ENCODE data around the gene ZDHHC12. TPM values are rescaled to one million over a fixed set of nuclear protein-coding genes. Genes with fewer than 3 reads are reported as not detected.

The ZDHHC12 gene
- total RNA-seq, 6 experiments from 2014 or later, result 48.1 to 54.6 (median 53.1) TPM

DNA sequence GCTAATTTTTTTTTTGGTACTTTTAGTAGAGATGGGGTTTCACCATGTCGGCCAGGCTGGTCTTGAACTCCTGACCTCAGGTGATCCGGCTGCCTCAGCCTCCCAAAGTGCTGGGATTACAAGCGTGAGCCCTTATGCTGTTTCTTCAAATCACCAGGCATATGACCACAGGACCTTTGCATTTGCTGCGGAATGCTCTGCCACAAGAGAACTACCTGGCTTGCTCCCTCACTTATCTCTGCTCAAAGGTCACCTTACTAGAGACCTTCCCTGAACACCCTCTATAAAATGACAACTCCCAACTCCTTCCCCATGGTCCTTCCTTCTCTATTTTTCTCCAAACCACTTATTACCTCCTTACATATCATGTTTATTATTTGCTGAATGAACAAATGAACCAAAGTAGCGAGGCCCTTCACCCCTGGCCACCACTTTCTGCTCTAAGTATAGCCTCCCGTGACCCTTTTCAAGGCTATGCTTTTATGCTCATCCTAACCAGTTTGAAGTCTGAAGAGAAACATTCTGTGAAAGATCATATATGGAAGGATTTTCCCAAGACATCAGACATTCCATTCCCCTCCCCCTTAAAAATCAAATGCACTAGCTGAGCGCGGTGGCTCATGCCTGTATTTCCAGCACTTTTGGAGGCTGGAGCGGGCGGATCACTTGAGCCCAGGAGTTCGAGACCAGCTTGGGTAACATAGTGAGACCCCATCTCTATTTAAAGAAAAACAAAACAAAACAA lies 46.5 kb upstream of the ZDHHC12 start:
- peaks cover under 1% of the 10 kb centered on the region; the same call in 1 of the 2 replicates for H3K9me3 Mint-ChIP-seq
- no peaks in the 10 kb centered on the region; the same call in none of the 2 replicates for H3K27me3 Mint-ChIP-seq (ENCODE audit: insufficient read depth)
- no peak for DNase-seq
- TF ChIP-seq, protein P1, sequence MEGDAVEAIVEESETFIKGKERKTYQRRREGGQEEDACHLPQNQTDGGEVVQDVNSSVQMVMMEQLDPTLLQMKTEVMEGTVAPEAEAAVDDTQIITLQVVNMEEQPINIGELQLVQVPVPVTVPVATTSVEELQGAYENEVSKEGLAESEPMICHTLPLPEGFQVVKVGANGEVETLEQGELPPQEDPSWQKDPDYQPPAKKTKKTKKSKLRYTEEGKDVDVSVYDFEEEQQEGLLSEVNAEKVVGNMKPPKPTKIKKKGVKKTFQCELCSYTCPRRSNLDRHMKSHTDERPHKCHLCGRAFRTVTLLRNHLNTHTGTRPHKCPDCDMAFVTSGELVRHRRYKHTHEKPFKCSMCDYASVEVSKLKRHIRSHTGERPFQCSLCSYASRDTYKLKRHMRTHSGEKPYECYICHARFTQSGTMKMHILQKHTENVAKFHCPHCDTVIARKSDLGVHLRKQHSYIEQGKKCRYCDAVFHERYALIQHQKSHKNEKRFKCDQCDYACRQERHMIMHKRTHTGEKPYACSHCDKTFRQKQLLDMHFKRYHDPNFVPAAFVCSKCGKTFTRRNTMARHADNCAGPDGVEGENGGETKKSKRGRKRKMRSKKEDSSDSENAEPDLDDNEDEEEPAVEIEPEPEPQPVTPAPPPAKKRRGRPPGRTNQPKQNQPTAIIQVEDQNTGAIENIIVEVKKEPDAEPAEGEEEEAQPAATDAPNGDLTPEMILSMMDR (IDR thresholded peaks at IDR 0.05), result no peak
- H3K4me1 Mint-ChIP-seq (ENCODE audit: low read depth), result peaks cover 15% of the 10 kb centered on the region
- H3K36me3 Mint-ChIP-seq (ENCODE audit: low read depth), result no peaks in the 10 kb centered on the region; the same call in 1 of the 2 replicates
- H3K27ac Mint-ChIP-seq, result peak overlapping the region; percentile 92
- peak overlapping the region; percentile 96 for H3K4me3 Mint-ChIP-seq

DNA sequence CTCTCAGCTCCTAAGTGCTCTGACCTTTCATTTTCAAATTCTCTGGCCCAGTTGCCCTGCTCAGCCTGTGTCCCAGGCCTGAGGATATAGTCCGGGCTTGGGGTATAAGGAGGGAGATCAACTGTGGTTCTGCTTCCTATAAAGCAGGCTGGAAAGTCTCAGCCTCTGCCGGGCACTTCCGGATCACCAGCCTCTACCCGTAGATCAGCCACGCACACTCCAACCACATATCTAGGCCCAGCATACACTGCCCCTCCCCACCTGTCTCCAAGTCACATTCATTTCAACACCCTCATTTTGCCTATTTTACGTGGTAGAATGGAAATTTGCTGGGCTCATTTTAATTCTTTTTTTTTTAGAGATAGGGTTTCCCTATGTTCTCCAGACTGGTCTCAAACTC lies 44.7 kb upstream of the ZDHHC12 start:
- Mint-ChIP-seq H3K27me3 (ENCODE audit: insufficient read depth) (no peaks in the 10 kb centered on the region; the same call in none of the 2 replicates), H3K36me3 (ENCODE audit: low read depth) (no peaks in the 10 kb centered on the region), H3K9me3 (no peaks in the 10 kb centered on the region), H3K4me1 (ENCODE audit: low read depth) (peaks cover 15% of the 10 kb centered on the region), H3K27ac (no peak overlapping the region), H3K4me3 (no peak overlapping the region)
- DNase-seq, result no peak
- TF ChIP-seq, protein P1 (IDR thresholded peaks at IDR 0.05), result no peak

DNA sequence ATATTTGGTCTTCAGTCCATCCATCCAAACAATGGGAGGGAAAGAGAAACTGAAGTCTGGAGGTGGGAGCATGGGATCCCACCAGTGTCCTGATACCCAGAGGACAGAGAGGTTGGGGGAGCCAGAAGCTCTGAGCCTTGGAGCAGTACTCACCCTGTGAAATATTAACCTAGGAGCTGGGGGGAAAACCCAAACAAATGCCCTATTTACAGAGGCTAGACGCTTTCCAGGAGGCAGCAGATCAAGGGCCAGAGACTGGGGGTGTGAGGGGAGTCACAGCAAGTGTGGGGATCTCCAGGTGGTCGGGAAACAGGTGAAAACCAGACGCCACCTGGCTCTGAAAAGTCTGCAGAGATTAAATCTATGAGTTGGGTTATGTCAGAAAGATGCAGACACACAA lies 41.6 kb upstream of the ZDHHC12 start:
- Mint-ChIP-seq H3K27ac (no peak overlapping the region), H3K36me3 (ENCODE audit: low read depth) (no peaks in the 10 kb centered on the region)
- no peak for DNase-seq

DNA sequence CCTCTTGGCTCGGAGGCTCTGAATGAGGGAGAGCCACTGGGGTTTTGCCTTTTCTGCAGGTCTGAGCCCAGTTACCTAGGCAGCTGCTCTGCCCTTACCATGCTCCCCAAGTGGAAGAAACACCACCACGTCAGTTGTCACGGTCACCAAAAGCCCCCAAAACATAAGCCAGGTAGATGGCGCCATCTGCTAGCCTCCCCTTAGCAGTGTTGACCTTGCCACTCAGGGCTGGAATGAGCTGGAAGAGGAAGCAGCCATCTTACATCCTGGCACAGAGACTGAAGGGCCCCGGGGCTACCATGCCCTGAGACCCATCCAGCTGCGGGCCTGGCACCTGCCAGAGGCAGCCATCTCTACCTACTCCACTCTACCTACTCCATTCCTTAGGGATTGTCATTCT lies 40.4 kb upstream of the ZDHHC12 start:
- no peak overlapping the region for H3K27ac Mint-ChIP-seq

More for the DNA sequence above, 41.6 kb upstream of the ZDHHC12 start:
- Mint-ChIP-seq H3K9me3 (no peaks in the 10 kb centered on the region), H3K27me3 (ENCODE audit: insufficient read depth) (peaks cover 2% of the 10 kb centered on the region), H3K4me3 (no peak overlapping the region), H3K4me1 (ENCODE audit: low read depth) (peaks cover 9% of the 10 kb centered on the region)
- TF ChIP-seq, protein P1 (IDR thresholded peaks at IDR 0.05), result no peak

DNA sequence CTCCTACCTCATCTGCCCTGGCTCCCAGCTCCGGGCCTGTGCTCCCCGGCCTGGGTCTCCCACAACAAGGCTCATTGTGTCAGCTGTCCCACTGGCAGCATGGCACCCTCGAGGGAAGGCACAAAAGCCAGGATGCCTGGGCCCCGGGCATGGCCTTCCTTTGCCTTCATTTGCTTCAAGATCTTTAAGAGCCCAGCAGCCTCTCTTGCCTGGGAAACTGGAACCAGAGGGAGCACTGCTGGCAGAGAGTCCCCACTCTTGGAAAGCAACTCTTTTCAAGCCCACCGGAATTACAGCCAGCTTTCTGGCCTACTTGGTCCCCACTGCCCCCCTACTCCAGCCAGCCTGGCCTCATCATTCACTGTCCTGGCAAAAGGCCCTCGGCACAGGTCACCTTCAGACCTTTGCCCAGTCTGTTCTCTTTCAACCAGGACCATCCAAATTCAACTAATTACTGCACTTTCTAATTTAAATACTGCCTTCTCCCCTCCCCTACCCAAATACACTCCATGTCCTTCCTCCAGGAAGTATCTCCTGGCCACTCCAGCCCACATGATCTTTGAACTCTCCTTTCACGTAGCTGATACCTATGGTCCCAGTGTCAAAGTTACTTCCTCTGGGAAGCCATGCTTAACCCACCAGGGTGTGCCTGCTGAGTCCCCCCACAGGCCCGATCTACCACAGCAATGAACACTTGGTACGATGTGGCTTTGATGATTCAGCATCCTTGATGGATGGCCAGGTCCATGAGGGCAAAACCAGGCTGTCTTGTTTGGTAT lies 38.9 kb upstream of the ZDHHC12 start:
- no peaks in the 10 kb centered on the region for H3K9me3 Mint-ChIP-seq
- H3K4me1 Mint-ChIP-seq (ENCODE audit: low read depth), result no peaks in the 10 kb centered on the region
- no peak overlapping the region for H3K4me3 Mint-ChIP-seq
- TF ChIP-seq, protein P1 (IDR thresholded peaks at IDR 0.05), result no peak
- no peaks in the 10 kb centered on the region for H3K36me3 Mint-ChIP-seq (ENCODE audit: low read depth)
- no peak for DNase-seq
- peaks cover 2% of the 10 kb centered on the region for H3K27me3 Mint-ChIP-seq (ENCODE audit: insufficient read depth)
- no peak overlapping the region for H3K27ac Mint-ChIP-seq

More for the DNA sequence above, 40.4 kb upstream of the ZDHHC12 start:
- Mint-ChIP-seq H3K4me1 (ENCODE audit: low read depth) (no peaks in the 10 kb centered on the region), H3K4me3 (no peak overlapping the region), H3K27me3 (ENCODE audit: insufficient read depth) (peaks cover 2% of the 10 kb centered on the region), H3K36me3 (ENCODE audit: low read depth) (no peaks in the 10 kb centered on the region), H3K9me3 (no peaks in the 10 kb centered on the region)
- no peak for DNase-seq
- TF ChIP-seq, protein P1 (IDR thresholded peaks at IDR 0.05), result no peak

All from HFFc6 (cell line).